HG03521 (cell line): Measurements from ENCODE around the gene TMEM87B.
"Not testable (repeated sequence)": the region's sequence is repeated elsewhere in the genome, so short reads cannot be mapped to it uniquely, and the experiment has no call there.

Experiments
- ATAC-seq: cut with Tn5 transposase; IDR thresholded peaks from one replicate; pipeline ENCODE4 v1.9.1; 2021; ENCODE audit warnings: mild to moderate bottlenecking, moderate library complexity; ENCODE audit not compliant: unreplicated experiment

TMEM87B gene

GRCh38 chr2:112113354-112113753, 58.3 kb downstream of the TMEM87B start:
- ATAC-seq = not testable (repeated sequence)

GRCh38 chr2:112118148-112118547, 63.1 kb downstream of the TMEM87B start:
- no peak for ATAC-seq

GRCh38 chr2:112121682-112122254, 66.7 kb downstream of the TMEM87B start:
- ATAC-seq = no peak

- no peak for ATAC-seq
Measured at GRCh38 chr2:112129060-112129459, 74.0 kb downstream of the TMEM87B start.

GRCh38 chr2:112133344-112133743, 78.3 kb downstream of the TMEM87B start:
- no peak for ATAC-seq

- no peak for ATAC-seq
Measured at GRCh38 chr2:112134120-112134519, 79.1 kb downstream of the TMEM87B start.

- no peak for ATAC-seq
Measured at GRCh38 chr2:112136096-112136495, 81.0 kb downstream of the TMEM87B start.

GRCh38 chr2:112137516-112138158, 82.6 kb downstream of the TMEM87B start:
- ATAC-seq = no peak

- ATAC-seq = no peak
Measured at GRCh38 chr2:112138159-112139032, 83.3 kb downstream of the TMEM87B start, which contains the start of gene FBLN7. Gene FBLN7 (plus strand): TSS chr2:112138385. CDS start chr2:112138656, 271 bp downstream.

GRCh38 chr2:112139033-112139614, 84.1 kb downstream of the TMEM87B start:
- ATAC-seq = not testable (repeated sequence)

- not testable (repeated sequence) for ATAC-seq
Measured at GRCh38 chr2:112139661-112140204, 84.7 kb downstream of the TMEM87B start.

GRCh38 chr2:112140205-112140802, 85.2 kb downstream of the TMEM87B start:
- no peak for ATAC-seq

GRCh38 chr2:112140899-112141625, 86.0 kb downstream of the TMEM87B start:
- ATAC-seq = no peak

- ATAC-seq = no peak
Measured at GRCh38 chr2:112141626-112142007, 86.5 kb downstream of the TMEM87B start.

- ATAC-seq = no peak
Measured at GRCh38 chr2:112142525-112143078, 87.5 kb downstream of the TMEM87B start.

GRCh38 chr2:112143150-112143549, 88.1 kb downstream of the TMEM87B start:
- ATAC-seq = no peak

- ATAC-seq = no peak
Measured at GRCh38 chr2:112144966-112145365, 89.9 kb downstream of the TMEM87B start.

GRCh38 chr2:112147382-112148168, 92.5 kb downstream of the TMEM87B start:
- ATAC-seq = no peak

- no peak for ATAC-seq
Measured at GRCh38 chr2:112148477-112148876, 93.4 kb downstream of the TMEM87B start.
